Frontal cortex (tissue), 4 donors: ENCODE data around the gene LSM12. TPM values are rescaled to one million over a fixed set of nuclear protein-coding genes. Genes with fewer than 3 reads are reported as not detected.
"Not testable (repeated sequence)": the region's sequence is repeated elsewhere in the genome, so short reads cannot be mapped to it uniquely, and the experiment has no call there.

Source experiments
- DNase-seq, 2 donors: peaks; one replicate each; pipeline ENCODE4 v3.0.0; 2012; ENCODE audit warnings: low spot score in 2 of 2
- FAIRE-seq: peaks from 2 replicates; lab custom pipeline; 2012; peaks lifted over from hg19 to GRCh38; lab: Jason Lieb, UNC
- total RNA-seq: library from RNA; depleted of rRNA; stranded (reverse); fragments of >200 nt; gene quantifications from one replicate; pipeline ENCODE4 v1.2.3, GENCODE V29; 2014
- donor health status: control.
- donor health status: control.
- donor health status: control.

LSM12 gene
- total RNA-seq, 1 donor from 2014 or later = 26.5 TPM

- DNase-seq (no peak), FAIRE-seq (no peak)
Observed at GRCh38 chr17:44053125-44053872, 13.2 kb downstream of the LSM12 start.

- DNase-seq (no peak), FAIRE-seq (no peak)
Observed at GRCh38 chr17:44049294-44050060, 17.0 kb downstream of the LSM12 start.

GRCh38 chr17:44046893-44047292, 19.6 kb downstream of the LSM12 start:
- not testable (repeated sequence) for FAIRE-seq, DNase-seq

DNA sequence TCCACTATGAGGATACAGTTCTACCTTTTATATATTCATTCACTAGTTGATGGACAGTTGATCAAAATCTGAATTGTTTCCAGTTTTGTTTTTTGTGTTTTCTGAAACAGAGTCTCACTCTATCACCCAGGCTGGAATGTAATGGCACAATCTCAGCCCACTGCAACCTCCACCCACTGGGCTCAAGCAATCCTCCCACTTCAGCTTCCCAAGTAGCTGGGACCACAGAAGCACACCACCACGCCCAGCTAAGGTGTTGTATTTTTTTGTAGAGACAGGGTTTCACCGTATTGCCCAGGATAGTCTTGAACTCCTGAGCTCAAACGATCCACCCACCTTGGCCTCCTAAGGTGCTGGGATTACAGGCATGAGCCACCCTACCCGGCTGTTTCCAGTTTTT, 21.0 kb downstream of the LSM12 start:
- DNase-seq (no peak), FAIRE-seq (no peak)

- DNase-seq = no peak
- no peak for FAIRE-seq
Observed at GRCh38 chr17:44044071-44044470, 22.4 kb downstream of the LSM12 start.

DNA sequence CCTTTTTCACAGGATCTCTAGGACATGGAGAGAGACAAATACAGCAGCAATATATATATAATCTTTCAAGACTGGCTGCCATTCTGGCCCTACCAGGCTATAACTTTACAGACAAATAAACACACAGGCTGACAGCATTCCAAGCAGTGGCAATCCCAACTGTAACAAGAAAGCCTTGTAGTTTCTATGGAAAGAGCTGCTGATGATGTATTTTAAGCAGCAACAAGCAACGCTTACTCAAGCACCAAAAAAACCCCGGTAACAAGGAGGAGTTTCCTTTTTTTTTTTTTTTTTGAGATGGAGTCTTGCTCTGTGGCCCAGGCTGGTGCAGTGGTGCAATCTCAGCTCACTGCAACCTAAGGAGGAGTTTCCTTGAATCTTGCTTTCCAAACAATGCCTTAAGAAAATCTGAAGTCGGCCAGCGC, 23.2 kb downstream of the LSM12 start:
- FAIRE-seq = no peak
- no peak for DNase-seq

- DNase-seq (no peak), FAIRE-seq (no peak)
Observed at GRCh38 chr17:44039829-44040635, 26.4 kb downstream of the LSM12 start.

DNA sequence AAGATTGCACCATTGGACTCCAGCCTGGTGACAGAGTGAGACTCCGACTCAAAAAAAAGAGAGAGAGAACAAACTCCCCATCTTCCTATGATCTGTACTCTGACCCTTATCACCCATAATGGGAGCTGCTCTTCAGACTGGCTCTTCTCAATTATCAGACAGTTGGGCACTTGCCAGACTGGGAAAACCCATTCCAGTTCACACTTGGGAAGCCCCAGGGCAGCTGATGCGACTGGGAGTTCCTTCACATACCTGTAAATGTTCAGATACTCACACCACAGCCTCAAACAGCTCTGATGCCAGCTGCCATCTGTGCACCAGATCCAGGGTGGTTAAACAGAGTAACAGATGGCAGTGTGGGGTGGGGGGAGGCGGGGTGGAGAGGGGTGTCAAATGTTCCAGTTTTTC, 27.9 kb downstream of the LSM12 start:
- FAIRE-seq = no peak
- DNase-seq = no peak

DNA sequence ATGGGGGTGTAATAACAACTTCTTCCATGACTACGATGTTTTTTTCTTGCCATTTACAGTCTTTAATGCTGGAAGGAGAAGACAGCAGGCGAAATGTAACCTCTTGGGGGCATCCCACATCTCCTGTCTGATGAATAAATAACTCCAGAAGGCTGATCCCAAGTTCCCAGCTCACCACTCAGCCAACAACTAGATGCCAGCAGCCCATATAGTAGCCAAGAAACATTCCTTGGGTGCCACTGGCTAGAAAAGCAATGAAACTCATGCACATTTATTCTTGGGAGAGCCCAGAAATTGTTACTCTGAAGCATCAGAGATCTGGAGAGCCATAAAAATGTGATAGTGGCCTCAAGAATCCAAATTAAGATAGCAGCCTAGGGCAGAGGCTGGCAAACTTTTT, 29.0 kb downstream of the LSM12 start:
- FAIRE-seq (no peak), DNase-seq (no peak)

GRCh38 chr17:44034688-44035087, 31.8 kb downstream of the LSM12 start:
- FAIRE-seq, DNase-seq: not testable (repeated sequence)

- DNase-seq = no peak
- no peak for FAIRE-seq
Observed at GRCh38 chr17:44033861-44034408, 32.5 kb downstream of the LSM12 start.

GRCh38 chr17:44030482-44030881, 36.0 kb downstream of the LSM12 start:
- DNase-seq (no peak), FAIRE-seq (no peak)

- DNase-seq = no peak
Observed at GRCh38 chr17:44029736-44030135, 36.7 kb downstream of the LSM12 start.

DNA sequence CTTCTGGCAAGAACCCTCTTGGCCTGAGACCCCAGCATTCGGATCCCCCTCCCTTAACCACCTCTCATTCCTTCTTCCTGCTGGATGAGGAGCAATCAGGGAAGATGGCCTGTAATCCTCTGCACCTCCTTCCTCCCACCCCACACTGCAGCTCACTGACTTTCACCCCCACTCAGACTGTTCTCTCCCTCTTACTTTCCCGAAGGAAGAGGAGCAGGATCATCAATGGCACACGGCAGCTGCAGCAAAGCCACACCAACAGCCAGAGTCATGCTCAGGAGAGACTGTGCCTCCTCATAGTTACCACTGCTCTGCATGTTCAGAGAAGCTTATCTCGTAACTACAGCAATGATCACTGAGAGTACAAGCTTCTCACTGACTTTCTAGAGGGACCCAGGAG, 41.6 kb downstream of the LSM12 start:
- no peak for FAIRE-seq
- no peak for DNase-seq

More at GRCh38 chr17:44029736-44030135, 36.7 kb downstream of the LSM12 start:
- no peak for FAIRE-seq

GRCh38 chr17:44024271-44024663, 42.2 kb downstream of the LSM12 start:
- FAIRE-seq (no peak), DNase-seq (no peak)

DNA sequence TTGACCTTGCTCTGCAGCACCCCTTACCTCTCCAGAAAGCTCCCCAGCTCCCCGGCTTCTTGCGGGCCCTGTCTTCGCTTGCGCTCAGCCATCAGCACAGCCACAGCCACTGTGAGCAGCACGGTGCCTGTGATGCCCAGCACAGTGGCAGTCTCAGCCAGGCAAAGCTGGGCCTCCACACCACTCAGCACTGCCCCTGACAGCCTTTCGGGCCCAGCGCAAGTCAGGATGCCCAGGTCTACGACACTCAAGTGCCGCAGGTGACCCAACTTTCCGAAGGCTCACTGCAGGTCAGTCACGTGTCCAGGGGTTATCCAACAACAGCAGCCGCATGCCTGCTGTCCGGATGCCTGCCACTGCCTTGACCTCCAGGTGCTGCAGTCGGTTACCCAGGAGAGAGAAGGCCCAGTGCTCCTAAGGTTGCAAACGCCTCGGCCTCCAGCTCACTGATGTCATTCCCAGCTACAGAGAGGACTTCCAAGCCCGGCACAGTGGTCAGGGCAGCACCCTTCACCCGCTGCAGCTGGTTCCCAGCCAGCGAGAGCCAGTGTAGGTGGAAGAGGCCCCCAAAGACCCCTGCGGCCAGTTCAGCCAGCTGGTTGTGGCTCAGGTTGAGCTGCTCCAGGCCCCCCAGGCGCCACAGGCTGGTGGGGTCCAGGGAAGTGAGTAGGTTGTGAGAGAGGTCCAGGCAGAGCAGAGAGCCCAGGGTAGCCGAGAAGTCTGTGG, 42.8 kb downstream of the LSM12 start:
- DNase-seq (no peak), FAIRE-seq (no peak)

DNA sequence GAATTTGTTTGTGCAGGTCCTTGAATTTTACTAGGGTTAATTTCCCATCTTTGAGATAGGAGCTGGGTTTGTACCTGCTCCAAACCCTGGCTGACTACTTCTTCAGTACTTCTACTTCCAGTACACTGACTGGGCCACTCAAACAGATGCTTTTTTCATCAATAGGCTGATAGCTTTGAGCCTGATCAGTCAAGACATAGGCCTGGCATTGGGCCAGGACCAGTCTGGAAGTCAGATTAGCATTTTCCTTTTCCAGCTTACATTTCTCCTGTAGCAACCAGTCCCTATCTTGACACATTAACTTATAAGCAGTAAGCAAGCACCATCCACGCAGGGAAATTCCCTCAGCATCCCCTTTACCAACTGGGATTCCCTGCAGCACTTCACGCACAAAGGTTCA, 44.2 kb downstream of the LSM12 start:
- DNase-seq = no peak
- no peak for FAIRE-seq

DNA sequence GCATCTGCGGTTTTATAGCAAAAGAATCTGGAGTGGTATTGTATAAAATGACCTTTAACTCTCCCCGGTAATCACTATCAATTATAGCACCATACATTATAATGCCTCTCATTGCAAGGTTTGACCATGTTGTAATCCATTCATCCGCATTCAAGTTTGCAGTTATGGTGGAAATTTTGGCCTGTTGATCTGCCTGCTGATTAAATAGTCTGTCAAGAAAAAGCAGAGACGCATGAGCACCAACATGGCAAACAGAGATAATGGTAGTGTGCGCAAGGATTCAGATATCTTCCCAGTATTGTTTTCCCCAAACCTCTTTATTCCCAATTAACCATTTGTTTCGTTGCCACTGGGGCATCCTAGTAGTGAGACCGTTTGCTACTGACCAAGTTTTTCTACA, 45.2 kb downstream of the LSM12 start:
- not testable (repeated sequence) for FAIRE-seq, DNase-seq

- FAIRE-seq (no peak), DNase-seq (peak; percentile 88 to 98)
Observed at GRCh38 chr17:44014437-44015172, 51.9 kb downstream of the LSM12 start, which contains the start of gene TMEM101. Gene TMEM101 (minus strand): TSS chr17:44014963. CDS start chr17:44014952, 11 bp downstream.
